Measurements from ENCODE around the gene COL25A1.

COL25A1 gene

GRCh38 chr4:109278594-109279031, 23.8 kb downstream of the COL25A1 start:
- H3K27me3 ChIP-seq (ENCODE audit: insufficient read depth, low read depth, severe bottlenecking): no peaks in the 10 kb centered on the region
- no peak overlapping the region for H3K4me3 ChIP-seq (ENCODE audit: low read depth, low read length)
- no peak for DNase-seq
- TF ChIP-seq, protein P1, sequence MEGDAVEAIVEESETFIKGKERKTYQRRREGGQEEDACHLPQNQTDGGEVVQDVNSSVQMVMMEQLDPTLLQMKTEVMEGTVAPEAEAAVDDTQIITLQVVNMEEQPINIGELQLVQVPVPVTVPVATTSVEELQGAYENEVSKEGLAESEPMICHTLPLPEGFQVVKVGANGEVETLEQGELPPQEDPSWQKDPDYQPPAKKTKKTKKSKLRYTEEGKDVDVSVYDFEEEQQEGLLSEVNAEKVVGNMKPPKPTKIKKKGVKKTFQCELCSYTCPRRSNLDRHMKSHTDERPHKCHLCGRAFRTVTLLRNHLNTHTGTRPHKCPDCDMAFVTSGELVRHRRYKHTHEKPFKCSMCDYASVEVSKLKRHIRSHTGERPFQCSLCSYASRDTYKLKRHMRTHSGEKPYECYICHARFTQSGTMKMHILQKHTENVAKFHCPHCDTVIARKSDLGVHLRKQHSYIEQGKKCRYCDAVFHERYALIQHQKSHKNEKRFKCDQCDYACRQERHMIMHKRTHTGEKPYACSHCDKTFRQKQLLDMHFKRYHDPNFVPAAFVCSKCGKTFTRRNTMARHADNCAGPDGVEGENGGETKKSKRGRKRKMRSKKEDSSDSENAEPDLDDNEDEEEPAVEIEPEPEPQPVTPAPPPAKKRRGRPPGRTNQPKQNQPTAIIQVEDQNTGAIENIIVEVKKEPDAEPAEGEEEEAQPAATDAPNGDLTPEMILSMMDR (IDR thresholded peaks at IDR 0.05; ENCODE audit: low read depth, low read length): no peak
- no peaks in the 10 kb centered on the region for H3K9me3 ChIP-seq (ENCODE audit: severe bottlenecking)
- no peaks in the 10 kb centered on the region for H3K36me3 ChIP-seq
- H3K27ac ChIP-seq: no peak overlapping the region

DNA sequence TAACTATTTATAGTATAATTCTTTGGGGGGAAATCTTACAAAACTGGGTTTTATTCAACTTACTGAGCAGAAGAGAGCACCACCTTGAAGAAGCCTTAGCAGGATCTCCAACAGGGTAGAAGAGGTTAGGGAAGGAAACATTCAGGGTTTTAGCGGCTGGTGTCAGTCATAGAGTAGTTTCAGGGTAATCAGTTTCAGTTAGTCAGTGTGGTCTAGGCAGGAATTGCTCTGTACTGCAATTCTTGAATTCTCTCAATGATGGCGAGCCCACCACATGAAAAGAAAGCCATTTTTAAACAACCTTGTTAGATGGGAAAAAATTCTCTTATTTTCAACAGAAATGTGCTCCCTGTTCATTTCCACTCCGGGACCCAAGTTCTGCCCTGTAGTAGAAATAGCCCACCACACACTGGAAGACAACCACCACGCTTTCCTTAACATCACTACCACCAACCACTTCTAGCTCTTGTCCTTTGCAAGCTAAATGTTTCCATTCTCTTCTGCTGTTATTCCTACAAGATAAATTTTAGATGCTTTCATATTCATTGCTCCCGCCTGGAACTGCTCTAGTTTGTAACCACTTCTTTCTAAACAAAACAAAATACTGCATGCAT, 25.9 kb downstream of the COL25A1 start:
- TF ChIP-seq, protein P1 (IDR thresholded peaks at IDR 0.05; ENCODE audit: low read depth, low read length): no peak
- no peak for DNase-seq
- H3K27me3 ChIP-seq (ENCODE audit: insufficient read depth, low read depth, severe bottlenecking): no peaks in the 10 kb centered on the region

DNA sequence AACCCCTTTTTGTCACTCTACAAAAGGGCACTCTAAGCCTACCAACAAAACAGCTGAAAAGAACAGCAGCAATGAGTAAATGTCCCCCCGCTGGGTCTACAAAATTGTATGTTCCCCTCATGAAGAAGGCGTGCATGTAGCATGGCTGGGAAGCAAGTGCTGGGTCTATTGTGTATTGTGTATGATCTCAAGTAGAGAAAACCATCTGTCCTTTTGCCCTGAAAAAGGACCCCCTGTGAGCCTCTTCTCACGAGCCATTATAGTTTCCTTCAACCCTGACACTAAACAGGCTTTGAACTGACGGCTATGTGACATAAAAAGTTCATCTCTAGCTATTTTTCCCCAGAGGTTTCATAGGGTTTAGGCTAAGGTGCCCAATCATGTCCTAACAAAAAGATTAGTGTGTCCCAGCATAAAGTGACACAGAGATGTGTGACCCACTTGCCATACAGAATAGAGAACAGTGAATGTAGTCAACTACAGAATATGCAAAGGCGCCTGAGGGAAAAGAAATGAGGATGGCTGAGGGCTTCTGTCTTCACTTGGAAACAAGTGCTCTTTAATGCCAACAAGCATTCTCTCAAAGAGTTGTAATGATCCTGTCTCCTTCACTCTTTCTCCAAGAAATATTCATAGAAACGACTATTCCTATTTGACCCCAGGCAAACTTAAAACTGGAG, 27.3 kb downstream of the COL25A1 start:
- Histone ChIP-seq H3K27ac (no peak overlapping the region), H3K27me3 (ENCODE audit: insufficient read depth, low read depth, severe bottlenecking) (no peaks in the 10 kb centered on the region), H3K36me3 (no peaks in the 10 kb centered on the region), H3K9me3 (ENCODE audit: severe bottlenecking) (no peaks in the 10 kb centered on the region), H3K4me3 (ENCODE audit: low read depth, low read length) (no peak overlapping the region)
- DNase-seq: no peak
- TF ChIP-seq, protein P1 (IDR thresholded peaks at IDR 0.05; ENCODE audit: low read depth, low read length): no peak

More for the DNA sequence above, 25.9 kb downstream of the COL25A1 start:
- Histone ChIP-seq H3K36me3 (no peaks in the 10 kb centered on the region), H3K9me3 (ENCODE audit: severe bottlenecking) (no peaks in the 10 kb centered on the region), H3K27ac (no peak overlapping the region), H3K4me3 (ENCODE audit: low read depth, low read length) (no peak overlapping the region)

- no peaks in the 10 kb centered on the region for H3K9me3 ChIP-seq (ENCODE audit: severe bottlenecking)
- no peak overlapping the region for H3K27ac ChIP-seq
- H3K27me3 ChIP-seq (ENCODE audit: insufficient read depth, low read depth, severe bottlenecking): no peaks in the 10 kb centered on the region
- no peaks in the 10 kb centered on the region for H3K36me3 ChIP-seq
- TF ChIP-seq, protein P1 (IDR thresholded peaks at IDR 0.05; ENCODE audit: low read depth, low read length): no peak
- H3K4me3 ChIP-seq (ENCODE audit: low read depth, low read length): no peak overlapping the region
- DNase-seq: no peak
These were observed 35.6 kb downstream of the COL25A1 start for GRCh38 chr4:109266891-109267290.

- H3K27me3 ChIP-seq (ENCODE audit: insufficient read depth, low read depth, severe bottlenecking): no peaks in the 10 kb centered on the region
- no peaks in the 10 kb centered on the region for H3K9me3 ChIP-seq (ENCODE audit: severe bottlenecking)
- no peaks in the 10 kb centered on the region for H3K36me3 ChIP-seq
- DNase-seq: no peak
- H3K4me3 ChIP-seq (ENCODE audit: low read depth, low read length): no peak overlapping the region
- no peak overlapping the region for H3K27ac ChIP-seq
- TF ChIP-seq, protein P1 (IDR thresholded peaks at IDR 0.05; ENCODE audit: low read depth, low read length): no peak
These were observed 36.2 kb downstream of the COL25A1 start for GRCh38 chr4:109266236-109266635.

Measured in WERI-Rb-1 (cell line).